Tibial nerve (tissue), 4 donors: ENCODE measurements around the gene FIG4.

Experiments used
- EP300 ChIP-seq, 2 donors: sonication (generic); formaldehyde crosslinking; IDR thresholded peaks; one replicate each; pipeline ENCODE4 v1.6.1; 2017; ENCODE audit warnings: antibody characterized with exemption in 2 of 2, mild to moderate bottlenecking in 1 of 2
- POLR2A ChIP-seq, 2 donors: fragments of 450-650 bp; IDR thresholded peaks; one replicate each; pipeline ENCODE4 v1.6.1; 2017; ENCODE audit warnings: antibody characterized with exemption in 2 of 2, mild to moderate bottlenecking in 2 of 2, moderate library complexity in 2 of 2
- TF ChIP-seq, protein P1 (sequence below), 5 experiments: fragments of 200-600 bp in 3 of 5; fragments of 450-650 bp in 2 of 5; sonication (generic) in 3 of 5; IDR thresholded peaks; one replicate each; pipeline ENCODE4 v1.5.1; 2016 to 2019; ENCODE audit warnings: antibody characterized with exemption in 5 of 5, mild to moderate bottlenecking in 3 of 5, moderate library complexity in 2 of 5

DNA sequence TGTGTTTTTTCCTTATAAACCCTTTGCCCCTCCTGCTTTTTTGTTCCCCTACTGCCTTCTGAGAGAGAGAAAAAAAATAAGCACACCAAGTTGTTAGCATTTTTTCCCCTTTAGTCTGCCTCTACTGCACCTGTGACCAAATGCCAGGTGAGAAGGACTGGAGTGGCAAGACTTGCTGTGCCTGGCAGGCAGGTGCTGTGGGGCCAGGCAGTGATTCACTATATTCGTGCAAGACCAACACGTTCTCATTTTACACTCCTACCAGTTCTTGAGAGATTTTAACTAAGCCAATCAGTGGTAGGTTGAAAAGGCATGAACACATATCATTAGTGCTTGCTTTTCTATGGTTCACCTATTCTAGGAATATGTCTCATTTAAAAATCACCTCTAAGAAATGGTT, 109.7 kb downstream of the FIG4 start:
- TF ChIP-seq POLR2A (IDR thresholded peaks at IDR 0.05) (no peak), EP300 (IDR thresholded peaks at IDR 0.05) (no peak)
- TF ChIP-seq, protein P1, sequence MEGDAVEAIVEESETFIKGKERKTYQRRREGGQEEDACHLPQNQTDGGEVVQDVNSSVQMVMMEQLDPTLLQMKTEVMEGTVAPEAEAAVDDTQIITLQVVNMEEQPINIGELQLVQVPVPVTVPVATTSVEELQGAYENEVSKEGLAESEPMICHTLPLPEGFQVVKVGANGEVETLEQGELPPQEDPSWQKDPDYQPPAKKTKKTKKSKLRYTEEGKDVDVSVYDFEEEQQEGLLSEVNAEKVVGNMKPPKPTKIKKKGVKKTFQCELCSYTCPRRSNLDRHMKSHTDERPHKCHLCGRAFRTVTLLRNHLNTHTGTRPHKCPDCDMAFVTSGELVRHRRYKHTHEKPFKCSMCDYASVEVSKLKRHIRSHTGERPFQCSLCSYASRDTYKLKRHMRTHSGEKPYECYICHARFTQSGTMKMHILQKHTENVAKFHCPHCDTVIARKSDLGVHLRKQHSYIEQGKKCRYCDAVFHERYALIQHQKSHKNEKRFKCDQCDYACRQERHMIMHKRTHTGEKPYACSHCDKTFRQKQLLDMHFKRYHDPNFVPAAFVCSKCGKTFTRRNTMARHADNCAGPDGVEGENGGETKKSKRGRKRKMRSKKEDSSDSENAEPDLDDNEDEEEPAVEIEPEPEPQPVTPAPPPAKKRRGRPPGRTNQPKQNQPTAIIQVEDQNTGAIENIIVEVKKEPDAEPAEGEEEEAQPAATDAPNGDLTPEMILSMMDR (IDR thresholded peaks at IDR 0.05): no peak
